Stimulated activated CD8-positive, alpha-beta memory T cell treated with anti-CD3 and anti-CD28 coated beads, Interleukin-4, amount 100 ng/mL, for 48 hours (primary cell): Measurements from ENCODE around the gene GAB2.

ENCODE experiments used
- DNase-seq: peaks from one replicate; pipeline ENCODE4 v3.0.0-alpha.2; 2020

Gene GAB2

GRCh38 chr11:78217650-78218541 lies 199.7 kb downstream of the GAB2 start:
- DNase-seq = peak; percentile 15

DNA sequence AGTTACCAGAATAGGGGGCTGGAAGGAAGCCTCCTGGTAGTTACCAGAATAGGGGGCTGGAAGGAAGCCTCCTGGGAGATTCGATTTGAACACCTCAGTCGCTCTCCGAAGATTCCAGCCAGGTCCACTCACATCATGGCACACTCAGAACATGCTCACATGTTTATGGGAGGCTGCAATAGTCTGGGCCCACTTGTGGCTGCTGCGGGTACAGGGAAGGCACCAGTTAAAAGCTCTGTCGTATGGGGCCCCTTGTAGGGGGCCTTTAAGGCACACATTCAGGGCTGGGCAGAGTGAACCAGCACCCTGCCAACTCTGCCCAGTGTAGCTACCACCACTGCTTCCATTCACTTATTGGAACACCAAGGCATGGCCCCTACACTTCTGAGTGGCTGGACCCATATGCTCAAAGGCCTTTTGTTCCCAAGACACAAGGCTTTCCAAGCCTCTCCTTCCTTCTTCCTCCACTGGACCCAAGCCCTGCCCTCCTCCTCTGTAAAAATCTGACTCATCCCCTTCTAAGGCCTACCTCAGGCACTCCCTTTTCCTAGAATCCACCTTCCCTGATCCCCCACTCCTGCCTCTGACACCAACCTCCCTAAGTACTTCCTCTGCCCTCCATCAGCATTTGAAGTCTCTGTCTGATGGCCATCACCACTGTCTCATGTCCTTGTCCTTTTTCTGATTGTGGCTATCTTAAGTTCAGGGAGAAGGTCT lies 200.9 kb downstream of the GAB2 start:
- peak; percentile 14 for DNase-seq

GRCh38 chr11:78216021-78216420 lies 201.6 kb downstream of the GAB2 start:
- DNase-seq = no peak

DNA sequence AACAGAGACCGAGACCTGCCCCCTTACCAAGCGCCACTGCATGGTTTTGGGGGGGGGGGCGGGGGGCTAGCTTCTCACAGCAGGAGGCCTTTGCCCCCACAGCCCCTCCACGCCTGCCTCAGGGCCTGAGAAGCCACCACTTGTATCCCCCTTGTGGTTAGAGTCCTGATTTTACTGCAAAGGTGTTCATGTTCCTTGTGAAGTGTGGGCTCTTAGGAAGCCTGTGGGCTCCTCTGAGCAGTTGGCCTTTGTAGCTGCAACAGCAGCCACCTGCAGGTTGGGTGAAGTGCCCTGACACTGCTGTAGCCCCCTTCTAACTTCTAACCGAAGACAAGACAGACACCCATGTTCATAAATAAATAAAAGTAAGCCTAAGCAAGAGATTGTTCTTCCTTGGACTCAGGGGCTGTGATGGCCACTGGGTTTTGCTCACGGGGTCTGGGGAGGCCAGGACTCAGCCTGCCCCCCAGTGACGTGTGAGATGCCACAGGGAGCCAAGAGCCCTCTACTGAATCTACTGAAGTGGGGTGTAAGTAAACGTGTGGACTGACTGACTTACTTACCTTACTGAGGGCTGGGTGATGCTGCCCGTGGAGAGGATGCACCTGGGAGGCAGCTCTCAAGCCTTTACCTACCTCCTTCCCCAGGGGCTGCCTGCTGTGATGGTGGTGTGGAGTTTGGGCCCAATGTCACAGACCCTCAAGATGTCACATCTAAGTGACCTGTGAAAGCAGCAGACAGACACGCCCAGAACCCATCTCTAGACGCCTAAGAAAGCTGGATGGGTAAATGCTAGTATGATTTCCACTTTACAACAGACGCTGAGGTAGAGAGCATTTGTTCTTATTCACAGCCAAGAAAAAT lies 203.1 kb downstream of the GAB2 start:
- DNase-seq = no peak

- DNase-seq = no peak
These were observed 203.9 kb downstream of the GAB2 start for GRCh38 chr11:78213526-78214330.

GRCh38 chr11:78212586-78213371 lies 204.8 kb downstream of the GAB2 start:
- DNase-seq = no peak

DNA sequence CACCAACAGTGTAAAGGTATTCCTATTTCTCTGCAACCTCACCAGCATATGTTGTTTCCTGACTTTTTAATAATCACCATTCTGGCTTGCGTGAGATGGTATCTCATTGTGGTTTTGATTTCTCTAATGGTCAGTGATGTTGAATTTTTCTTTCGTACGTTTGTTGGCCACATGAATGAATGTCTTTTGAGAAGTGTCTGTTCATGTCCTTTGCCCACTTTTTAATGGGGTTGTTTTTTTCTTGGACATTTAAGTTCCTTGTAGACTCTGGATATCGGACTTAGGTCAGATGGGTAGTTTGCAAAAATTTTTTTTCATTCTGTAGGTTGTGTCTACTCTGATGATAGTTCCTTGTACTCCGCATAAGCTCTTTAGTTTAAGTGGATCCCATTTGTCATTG lies 206.1 kb downstream of the GAB2 start:
- DNase-seq = no peak

- DNase-seq = no peak
These were observed 207.5 kb downstream of the GAB2 start for GRCh38 chr11:78210000-78210608.

GRCh38 chr11:78209478-78209877 lies 208.1 kb downstream of the GAB2 start:
- no peak for DNase-seq

DNA sequence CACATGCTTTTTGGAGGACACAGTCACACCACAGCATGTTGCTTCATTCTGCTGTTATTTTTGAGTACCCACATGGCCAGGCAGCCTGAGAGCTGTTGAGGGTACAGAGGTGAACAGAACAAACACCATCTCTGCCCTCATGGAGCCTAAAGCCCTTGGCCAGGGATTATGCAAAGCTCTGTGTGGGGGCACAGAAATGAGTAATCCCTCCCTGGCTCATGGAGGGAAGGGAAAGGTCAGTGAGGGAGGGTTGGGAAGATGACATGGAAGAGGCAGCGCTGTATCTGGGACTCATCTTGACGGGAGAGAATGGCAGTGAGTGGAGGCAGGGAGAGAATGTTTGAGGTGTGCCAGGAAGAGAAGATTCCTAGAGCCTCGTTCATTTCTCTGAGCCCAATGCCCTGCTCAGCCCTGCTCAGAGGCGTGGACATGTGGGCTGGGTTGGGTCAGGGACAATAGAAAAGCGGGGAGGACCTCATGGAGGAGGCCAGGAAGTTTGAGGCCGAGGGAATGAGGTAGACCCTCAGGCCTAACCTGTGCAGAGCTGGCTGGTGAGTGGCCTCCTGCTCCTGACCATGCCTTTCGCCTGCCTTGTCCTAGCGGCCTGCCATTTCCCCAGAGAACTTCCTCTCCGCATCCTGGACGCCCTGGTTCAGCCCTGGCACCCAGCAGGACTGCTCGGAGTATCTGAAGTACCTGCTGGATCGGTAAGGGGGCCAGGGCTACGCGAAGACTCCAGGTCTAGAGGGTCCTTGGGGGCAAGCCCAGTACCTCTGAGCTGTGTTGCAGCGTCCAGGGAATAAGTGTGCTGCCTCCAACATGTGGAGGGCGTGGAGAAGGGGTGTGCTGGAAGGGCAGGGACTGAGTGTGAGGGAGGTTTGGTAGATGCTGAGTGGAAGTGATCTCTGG lies 209.1 kb downstream of the GAB2 start:
- no peak for DNase-seq

DNA sequence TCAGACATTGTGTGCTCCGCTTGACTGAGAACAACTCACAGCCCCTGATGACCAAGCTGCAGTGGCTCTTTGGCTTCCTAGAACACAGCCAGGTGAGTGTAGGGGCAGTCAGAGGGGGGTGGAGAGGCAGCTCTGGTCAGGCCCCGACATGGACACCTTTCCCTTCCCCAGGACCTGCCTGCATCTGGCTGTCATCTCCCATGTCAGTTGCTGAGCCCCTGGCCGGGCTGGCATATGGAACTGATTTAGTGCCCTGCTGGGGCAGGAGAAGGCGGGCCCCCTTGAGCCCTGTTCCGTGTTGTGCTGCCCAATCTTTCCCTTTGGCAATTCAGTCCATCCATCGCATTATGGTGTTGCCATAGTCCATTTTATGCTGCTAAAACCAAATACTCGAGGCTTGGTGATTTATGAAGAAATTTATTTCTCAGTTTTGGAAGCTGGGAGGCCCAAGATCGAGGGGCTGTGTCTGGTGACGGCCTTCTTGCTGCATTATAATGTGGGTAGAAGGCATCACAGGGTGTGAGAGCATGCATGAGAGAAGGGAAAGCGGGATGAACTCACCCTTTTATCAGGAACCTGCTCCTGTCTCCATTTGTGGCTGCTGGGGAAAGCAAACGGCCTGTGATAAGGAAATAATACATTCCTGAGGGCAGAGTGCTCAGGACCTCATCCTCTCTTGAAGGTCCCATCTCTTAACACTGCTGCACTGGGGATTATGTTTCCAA lies 209.9 kb downstream of the GAB2 start:
- DNase-seq = no peak

DNA sequence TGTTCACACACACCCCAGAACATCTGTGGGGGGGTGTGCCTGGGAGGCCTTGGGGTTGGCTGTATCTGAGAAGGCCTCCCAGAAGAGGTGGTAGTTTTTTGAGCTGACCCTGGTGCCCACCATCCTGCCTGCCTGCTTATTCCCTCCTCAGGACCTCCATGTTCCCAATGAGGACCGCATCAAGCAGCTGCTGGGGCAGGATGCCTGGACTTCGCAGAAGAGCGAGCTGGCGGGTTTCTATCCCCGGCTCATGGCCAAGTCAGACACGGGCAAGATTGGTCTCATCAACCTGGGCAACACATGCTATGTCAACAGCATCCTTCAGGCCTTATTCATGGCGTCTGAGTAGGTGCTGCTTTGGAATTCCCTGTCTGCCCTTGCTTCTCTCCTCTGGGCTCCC lies 211.9 kb downstream of the GAB2 start:
- DNase-seq = no peak

DNA sequence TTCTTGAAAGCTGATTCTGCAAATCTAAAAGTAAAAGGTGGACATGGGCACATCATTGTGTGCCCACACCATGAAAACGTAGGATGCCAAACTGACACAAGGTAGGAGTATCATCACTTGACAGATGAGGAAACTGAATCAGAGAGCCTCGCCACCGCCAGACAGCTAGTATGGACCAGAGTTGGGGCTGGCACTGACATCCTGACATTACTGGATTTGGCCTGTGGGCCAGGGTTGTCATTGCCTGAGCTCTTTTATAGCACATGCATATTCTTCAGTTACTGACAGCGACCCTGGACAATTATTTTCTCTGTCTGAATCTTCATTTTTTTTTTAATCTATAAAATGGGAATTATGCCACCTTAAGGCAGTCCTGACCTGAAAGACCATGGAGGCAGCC lies 212.4 kb downstream of the GAB2 start:
- DNase-seq = no peak

DNA sequence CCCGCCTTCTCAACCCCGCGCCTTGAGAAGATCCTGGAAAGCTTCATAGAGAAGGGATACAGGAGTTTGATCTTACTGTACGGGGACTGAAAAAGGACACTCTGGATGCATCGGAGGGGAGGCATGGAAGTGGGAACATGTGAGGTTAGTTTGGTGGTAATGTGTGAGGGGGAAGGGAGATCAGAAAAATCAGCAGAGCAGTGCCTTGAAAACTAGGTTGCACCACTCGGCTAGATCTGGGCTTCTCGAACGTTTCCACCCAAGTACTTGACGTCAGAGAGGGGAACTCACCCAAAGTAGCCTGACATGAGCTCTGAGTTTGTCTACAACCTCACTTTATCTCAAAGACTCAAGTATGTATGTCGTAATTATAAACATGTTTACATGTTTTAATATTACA lies 214.4 kb downstream of the GAB2 start:
- no peak for DNase-seq

GRCh38 chr11:78202733-78203167 lies 214.9 kb downstream of the GAB2 start:
- DNase-seq = peak; percentile 40

DNA sequence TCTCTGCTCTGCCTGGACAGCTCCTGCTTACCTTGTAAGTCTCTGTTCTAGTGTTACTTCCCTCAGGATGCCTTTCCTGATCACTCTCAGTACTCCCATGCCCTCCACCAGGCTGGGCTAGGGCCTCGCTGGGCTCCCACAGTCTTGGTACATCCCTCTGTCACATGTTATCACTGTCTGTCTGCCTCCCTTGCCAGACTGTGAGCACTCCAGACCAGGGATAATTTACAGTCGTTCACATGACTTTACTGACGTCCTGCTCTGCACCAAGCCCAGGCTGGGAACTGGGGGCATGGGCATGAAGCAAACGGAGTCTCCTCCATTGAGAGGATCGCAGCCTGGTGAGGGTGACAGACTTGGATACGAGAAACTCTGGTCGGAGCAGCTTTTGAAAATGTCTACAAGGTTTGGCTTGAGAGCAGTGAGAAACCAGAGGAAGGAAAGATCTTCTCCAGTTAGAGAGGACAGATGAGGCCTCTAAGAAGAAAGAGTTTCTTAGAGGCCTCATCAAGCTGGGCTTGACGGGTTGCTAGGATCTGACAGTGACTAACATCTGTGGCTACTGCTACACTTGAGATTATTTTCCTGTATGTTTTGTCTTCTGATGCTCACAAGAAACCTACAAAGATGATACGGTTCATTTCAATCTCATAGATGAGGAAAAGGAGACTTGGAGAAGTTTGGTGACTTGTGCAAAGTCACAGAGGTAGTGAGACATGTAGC lies 216.4 kb downstream of the GAB2 start:
- no peak for DNase-seq

DNA sequence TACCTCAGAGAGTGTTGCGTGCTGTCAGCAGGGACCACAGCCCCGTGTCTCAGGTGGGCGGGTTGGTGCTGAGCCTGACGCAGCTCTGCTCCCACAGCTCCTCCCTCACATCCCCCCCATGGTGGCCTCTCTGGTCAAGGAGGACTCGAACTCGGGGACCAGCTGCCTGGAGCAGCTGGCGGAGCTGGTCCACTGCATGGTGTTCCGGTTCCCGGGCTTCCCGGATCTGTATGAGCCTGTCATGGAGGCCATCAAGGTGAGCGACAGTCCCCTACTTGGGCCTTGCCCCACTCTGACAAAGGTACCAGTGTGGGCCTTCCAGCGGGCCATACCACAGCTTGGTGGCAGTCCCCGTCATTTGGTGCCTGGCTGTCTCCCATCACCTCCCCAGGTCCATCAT lies 217.1 kb downstream of the GAB2 start:
- DNase-seq = no peak

DNA sequence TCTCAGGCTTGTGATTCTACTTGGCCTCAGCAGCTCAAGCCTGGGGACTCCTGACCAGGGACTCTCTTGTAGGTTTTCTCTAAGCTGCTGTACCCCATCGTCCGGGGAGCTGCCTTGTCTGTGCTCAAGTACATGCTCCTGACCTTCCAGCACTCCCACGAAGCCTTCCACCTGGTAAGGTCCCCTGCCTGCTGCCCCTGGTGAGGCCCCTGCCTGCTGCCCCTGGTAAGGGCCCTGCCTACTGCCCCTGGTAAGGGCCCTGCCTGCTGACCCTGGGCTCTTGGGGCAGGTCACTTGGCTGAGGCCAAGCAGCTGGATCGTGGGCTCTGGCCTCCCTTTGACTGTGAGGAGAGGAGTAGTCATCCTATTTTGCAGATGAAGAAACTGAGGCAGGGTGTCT lies 217.6 kb downstream of the GAB2 start:
- no peak for DNase-seq

- no peak for DNase-seq
These were observed 218.0 kb downstream of the GAB2 start for GRCh38 chr11:78199653-78200015.
